Measurements from ENCODE around the gene ZFPL1.

Gene ZFPL1

DNA sequence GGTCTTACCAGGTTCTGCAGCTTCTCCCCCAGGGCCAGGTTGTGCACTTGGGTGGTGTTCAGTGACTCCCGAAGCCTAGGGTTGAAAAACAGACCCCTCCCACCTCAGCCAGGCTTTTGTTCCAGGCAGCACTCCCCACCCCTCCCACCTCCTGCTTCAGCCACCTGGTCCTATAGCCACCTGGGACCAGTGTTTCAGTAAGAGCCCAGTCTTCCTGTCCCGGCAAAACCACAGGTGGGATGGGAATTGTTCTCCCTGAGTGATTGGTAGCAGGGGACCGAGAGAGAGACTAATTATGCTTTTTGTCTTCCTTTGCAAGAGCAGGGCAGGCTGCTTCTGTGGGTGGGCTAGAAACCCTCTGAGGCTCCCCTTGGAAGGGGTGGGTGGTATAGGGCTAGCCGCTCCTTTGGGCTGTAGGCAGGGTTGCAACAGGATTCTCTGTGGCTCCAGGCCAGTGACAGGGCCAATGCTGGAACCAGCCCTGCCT, 17.2 kb upstream of the ZFPL1 start:
- Histone ChIP-seq H3K9ac (ENCODE audit: low read length) (no peak overlapping the region), H4K20me1 (ENCODE audit: low read depth, low read length) (no peaks in the 10 kb centered on the region)
- TF ChIP-seq, protein P1, sequence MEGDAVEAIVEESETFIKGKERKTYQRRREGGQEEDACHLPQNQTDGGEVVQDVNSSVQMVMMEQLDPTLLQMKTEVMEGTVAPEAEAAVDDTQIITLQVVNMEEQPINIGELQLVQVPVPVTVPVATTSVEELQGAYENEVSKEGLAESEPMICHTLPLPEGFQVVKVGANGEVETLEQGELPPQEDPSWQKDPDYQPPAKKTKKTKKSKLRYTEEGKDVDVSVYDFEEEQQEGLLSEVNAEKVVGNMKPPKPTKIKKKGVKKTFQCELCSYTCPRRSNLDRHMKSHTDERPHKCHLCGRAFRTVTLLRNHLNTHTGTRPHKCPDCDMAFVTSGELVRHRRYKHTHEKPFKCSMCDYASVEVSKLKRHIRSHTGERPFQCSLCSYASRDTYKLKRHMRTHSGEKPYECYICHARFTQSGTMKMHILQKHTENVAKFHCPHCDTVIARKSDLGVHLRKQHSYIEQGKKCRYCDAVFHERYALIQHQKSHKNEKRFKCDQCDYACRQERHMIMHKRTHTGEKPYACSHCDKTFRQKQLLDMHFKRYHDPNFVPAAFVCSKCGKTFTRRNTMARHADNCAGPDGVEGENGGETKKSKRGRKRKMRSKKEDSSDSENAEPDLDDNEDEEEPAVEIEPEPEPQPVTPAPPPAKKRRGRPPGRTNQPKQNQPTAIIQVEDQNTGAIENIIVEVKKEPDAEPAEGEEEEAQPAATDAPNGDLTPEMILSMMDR (IDR thresholded peaks at IDR 0.05; ENCODE audit: insufficient read depth, low read length, poor library complexity, severe bottlenecking) = no peak
- TF ChIP-seq EZH2phosphoT487 (conservative IDR thresholded peaks at IDR 0.05; ENCODE audit: low read length) = no peak

DNA sequence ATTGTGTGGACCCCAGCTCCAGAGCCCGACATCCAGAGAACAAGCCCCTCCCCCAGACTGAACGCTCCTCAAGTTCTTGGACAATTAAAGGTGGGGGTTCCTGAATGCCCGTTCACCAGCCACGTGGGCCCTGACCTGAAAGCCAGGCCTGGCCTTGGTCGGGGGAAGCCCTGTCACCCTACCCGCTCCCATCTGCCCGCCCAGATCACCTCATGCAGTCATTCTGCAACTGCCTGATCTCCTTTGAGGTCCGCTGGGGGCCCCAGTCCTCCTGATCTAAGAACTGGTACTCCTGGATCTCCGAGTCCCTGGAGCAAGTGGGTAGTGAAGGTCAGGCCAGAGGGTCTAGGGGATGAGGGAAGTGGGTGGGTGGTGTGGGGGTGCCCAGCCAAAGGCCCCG, 16.6 kb upstream of the ZFPL1 start:
- no peak overlapping the region for H2AFZ ChIP-seq (ENCODE audit: low read depth, low read length, severe bottlenecking)
- H3K9ac ChIP-seq (ENCODE audit: low read length) = no peak overlapping the region
- H3K36me3 ChIP-seq (ENCODE audit: low read length) = no peaks in the 10 kb centered on the region
- no peaks in the 10 kb centered on the region for H3K27me3 ChIP-seq (ENCODE audit: low read length)
- H3F3A ChIP-seq (ENCODE audit: insufficient read depth) = peaks cover 4% of the 10 kb centered on the region; the same call in 1 of the 2 replicates
- H3K4me3 ChIP-seq (ENCODE audit: insufficient read depth, low read length, poor library complexity, severe bottlenecking) = no peak overlapping the region
- no peaks in the 10 kb centered on the region for H4K20me1 ChIP-seq (ENCODE audit: low read depth, low read length)
- TF ChIP-seq, protein P1 (IDR thresholded peaks at IDR 0.05; ENCODE audit: insufficient read depth, low read length, poor library complexity, severe bottlenecking) = no peak
- TF ChIP-seq EZH2phosphoT487 (conservative IDR thresholded peaks at IDR 0.05; ENCODE audit: low read length) = no peak
- no peaks in the 10 kb centered on the region for H3K9me3 ChIP-seq (ENCODE audit: insufficient read depth, low read length)
- H3K9me2 ChIP-seq (replicated peaks; ENCODE audit: insufficient read depth, low read length) = no peaks in the 10 kb centered on the region
- H3K4me2 ChIP-seq (ENCODE audit: low read depth, low read length, poor library complexity, severe bottlenecking) = no peak overlapping the region
- no peaks in the 10 kb centered on the region for H3K79me2 ChIP-seq (ENCODE audit: insufficient read depth, low read length)
- H3K27ac ChIP-seq (ENCODE audit: low read depth, low read length) = no peak overlapping the region

More for the DNA sequence above, 17.2 kb upstream of the ZFPL1 start:
- Histone ChIP-seq H3K4me2 (ENCODE audit: low read depth, low read length, poor library complexity, severe bottlenecking) (no peak overlapping the region), H3K36me3 (ENCODE audit: low read length) (no peaks in the 10 kb centered on the region), H3K27me3 (ENCODE audit: low read length) (no peaks in the 10 kb centered on the region), H3F3A (ENCODE audit: insufficient read depth) (peaks cover 2% of the 10 kb centered on the region; the same call in 1 of the 2 replicates), H2AFZ (ENCODE audit: low read depth, low read length, severe bottlenecking) (no peak overlapping the region), H3K27ac (ENCODE audit: low read depth, low read length) (no peak overlapping the region), H3K9me3 (ENCODE audit: insufficient read depth, low read length) (no peaks in the 10 kb centered on the region), H3K79me2 (ENCODE audit: insufficient read depth, low read length) (no peaks in the 10 kb centered on the region), H3K4me3 (ENCODE audit: insufficient read depth, low read length, poor library complexity, severe bottlenecking) (no peak overlapping the region), H3K9me2 (replicated peaks; ENCODE audit: insufficient read depth, low read length) (no peaks in the 10 kb centered on the region)

DNA sequence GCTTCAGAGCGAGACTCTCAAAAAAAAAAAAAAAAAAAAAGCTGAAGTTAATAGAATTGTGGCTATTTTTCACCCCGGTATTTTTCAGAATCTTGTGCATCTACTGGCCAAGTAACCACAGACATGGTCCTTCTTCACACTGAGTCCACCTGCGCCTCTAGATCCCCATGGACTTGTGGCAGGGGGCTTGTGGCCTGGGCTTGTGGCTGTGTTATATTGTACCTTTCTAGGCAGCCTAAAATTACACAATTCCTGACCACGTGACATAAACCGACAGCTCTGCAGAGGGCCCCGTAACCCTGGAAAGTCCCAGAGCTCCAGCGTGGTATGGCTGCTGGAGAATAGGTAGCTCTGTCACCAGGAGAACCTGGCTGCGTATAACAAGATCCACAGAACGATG, 14.8 kb upstream of the ZFPL1 start:
- Histone ChIP-seq H3K36me3 (ENCODE audit: low read length) (no peaks in the 10 kb centered on the region), H2AFZ (ENCODE audit: low read depth, low read length, severe bottlenecking) (no peak overlapping the region), H3K9ac (ENCODE audit: low read length) (no peak overlapping the region), H3K9me2 (replicated peaks; ENCODE audit: insufficient read depth, low read length) (no peaks in the 10 kb centered on the region), H4K20me1 (ENCODE audit: low read depth, low read length) (no peaks in the 10 kb centered on the region), H3K4me2 (ENCODE audit: low read depth, low read length, poor library complexity, severe bottlenecking) (no peak overlapping the region), H3K27ac (ENCODE audit: low read depth, low read length) (no peak overlapping the region), H3K27me3 (ENCODE audit: low read length) (no peaks in the 10 kb centered on the region), H3F3A (ENCODE audit: insufficient read depth) (peaks cover 4% of the 10 kb centered on the region; the same call in 1 of the 2 replicates), H3K79me2 (ENCODE audit: insufficient read depth, low read length) (no peaks in the 10 kb centered on the region), H3K9me3 (ENCODE audit: insufficient read depth, low read length) (no peaks in the 10 kb centered on the region), H3K4me3 (ENCODE audit: insufficient read depth, low read length, poor library complexity, severe bottlenecking) (no peak overlapping the region)
- TF ChIP-seq, protein P1 (IDR thresholded peaks at IDR 0.05; ENCODE audit: insufficient read depth, low read length, poor library complexity, severe bottlenecking) = no peak
- TF ChIP-seq EZH2phosphoT487 (conservative IDR thresholded peaks at IDR 0.05; ENCODE audit: low read length) = no peak
